Activated T-helper 1 cell treated with anti-CD3 and anti-CD28 coated beads, Interleukin-2, amount 50 U/mL, for 16 hours (primary cell): ENCODE results near the gene MRPL23.

Experiments
- DNase-seq, 2 donors: peaks; one replicate each; pipeline ENCODE4 v3.0.0-alpha.2; 2020; ENCODE audit warnings: low read depth in 1 of 2, low spot score in 1 of 2

The MRPL23 gene

GRCh38 chr11:1946812-1947484 is at the start of gene MRPL23:
Gene MRPL23, plus strand, starts transcription at chr11:1947332. Its CDS starts 31 bp downstream, at chr11:1947363.
- no peak for DNase-seq

GRCh38 chr11:1899090-1899489 is 48.0 kb upstream of the MRPL23 start:
- no peak for DNase-seq

- DNase-seq, result no peak
These were observed 47.4 kb upstream of the MRPL23 start for GRCh38 chr11:1899686-1900085.

- DNase-seq, result no peak
These were observed 41.0 kb upstream of the MRPL23 start for GRCh38 chr11:1906181-1906580.

- no peak for DNase-seq
These were observed 40.3 kb upstream of the MRPL23 start for GRCh38 chr11:1906611-1907423.

GRCh38 chr11:1908618-1909017 is 38.5 kb upstream of the MRPL23 start:
- no peak for DNase-seq

GRCh38 chr11:1909524-1909923 is 37.6 kb upstream of the MRPL23 start:
- no peak for DNase-seq

GRCh38 chr11:1912289-1912878 is 34.7 kb upstream of the MRPL23 start:
- no peak for DNase-seq

GRCh38 chr11:1913271-1914060 is 33.7 kb upstream of the MRPL23 start:
- DNase-seq, result no peak

- DNase-seq, result no peak
These were observed 31.4 kb upstream of the MRPL23 start for GRCh38 chr11:1915795-1916131.

GRCh38 chr11:1916132-1916985 is 30.8 kb upstream of the MRPL23 start:
- DNase-seq, result no peak

GRCh38 chr11:1916986-1917522 is 30.1 kb upstream of the MRPL23 start:
- DNase-seq, result no peak

GRCh38 chr11:1917523-1918435 is 29.4 kb upstream of the MRPL23 start:
- no peak for DNase-seq

GRCh38 chr11:1918436-1919315 is 28.5 kb upstream of the MRPL23 start:
- DNase-seq, result no peak

GRCh38 chr11:1919391-1920127 is 27.6 kb upstream of the MRPL23 start, which contains the start of gene TNNT3:
Gene TNNT3, plus strand, starts transcription at chr11:1919703. Its CDS starts 3,172 bp downstream, at chr11:1922875.
- DNase-seq, result no peak

GRCh38 chr11:1920128-1920908 is 26.8 kb upstream of the MRPL23 start:
- DNase-seq, result no peak
